ENCODE data around the gene PXDC1. TPM values are rescaled to one million over a fixed set of nuclear protein-coding genes. Genes with fewer than 3 reads are reported as not detected.

Gene PXDC1
- total RNA-seq, 1 donor from 2014 or later = 0.30 TPM

DNA sequence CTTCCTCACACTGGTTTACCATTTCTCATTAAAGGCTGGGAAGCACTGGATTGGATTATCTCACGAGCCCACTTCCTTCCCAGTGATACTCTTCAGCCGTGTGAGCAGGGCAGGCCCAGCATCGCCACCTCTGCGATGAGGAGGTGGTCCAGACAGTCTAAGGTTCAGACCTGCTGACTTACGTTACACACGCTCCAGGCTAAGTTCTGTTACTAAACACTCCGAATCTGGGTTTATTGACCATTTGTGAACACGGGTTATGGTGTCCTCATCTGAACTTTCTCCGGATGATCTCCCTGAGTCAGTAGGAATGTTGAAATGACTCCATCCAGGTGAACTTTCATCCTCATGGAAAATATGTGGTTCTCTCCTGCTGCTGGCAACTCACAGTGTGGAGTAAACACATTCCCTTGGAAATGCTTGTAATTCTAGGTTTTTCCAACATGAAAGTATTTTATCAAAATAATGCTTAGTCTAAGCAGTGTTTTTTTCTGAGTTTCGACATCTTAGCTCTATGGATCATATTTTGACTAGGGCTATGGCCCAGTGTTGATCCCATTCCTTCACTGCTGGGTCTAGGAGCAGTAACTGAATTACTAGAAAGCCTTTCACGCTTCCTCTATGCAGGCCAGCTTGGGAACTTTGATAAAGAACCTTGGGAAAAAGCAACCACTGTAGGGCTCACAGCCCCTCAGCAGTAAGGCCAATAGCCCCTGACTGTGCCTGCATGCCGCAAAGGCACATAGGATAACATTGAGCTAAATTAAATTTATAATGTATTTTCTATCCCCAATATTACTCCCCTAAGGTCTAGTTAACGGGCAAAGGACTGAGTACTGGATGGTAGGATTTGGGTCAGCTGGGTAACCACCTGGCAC is 37.7 kb upstream of the PXDC1 start:
- Mint-ChIP-seq H3K27ac (no peak overlapping the region), H3K4me1 (no peaks in the 10 kb centered on the region), H3K27me3 (no peaks in the 10 kb centered on the region), H3K4me3 (no peak overlapping the region), H3K36me3 (ENCODE audit: low read depth) (no peaks in the 10 kb centered on the region), H3K9me3 (no peaks in the 10 kb centered on the region)
- intact Hi-C loops (cut with micrococcal nuclease) = no loop called here
- DNase-seq = no peak

- no peak for DNase-seq
- H3K27ac Mint-ChIP-seq = no peak overlapping the region
- H3K9me3 Mint-ChIP-seq = no peaks in the 10 kb centered on the region
- H3K4me1 Mint-ChIP-seq = no peaks in the 10 kb centered on the region
- no peaks in the 10 kb centered on the region for H3K27me3 Mint-ChIP-seq
- H3K36me3 Mint-ChIP-seq (ENCODE audit: low read depth) = no peaks in the 10 kb centered on the region
- intact Hi-C loops (cut with micrococcal nuclease) = no loop called here
- H3K4me3 Mint-ChIP-seq = no peak overlapping the region
Observed at GRCh38 chr6:3788408-3789017, 37.0 kb upstream of the PXDC1 start.

- Mint-ChIP-seq H3K4me3 (no peak overlapping the region), H3K27ac (no peak overlapping the region), H3K27me3 (no peaks in the 10 kb centered on the region), H3K36me3 (ENCODE audit: low read depth) (no peaks in the 10 kb centered on the region), H3K4me1 (no peaks in the 10 kb centered on the region), H3K9me3 (no peaks in the 10 kb centered on the region)
- DNase-seq = no peak
- intact Hi-C loops (cut with micrococcal nuclease) = no loop called here
Observed at GRCh38 chr6:3786141-3786540, 34.6 kb upstream of the PXDC1 start.

GRCh38 chr6:3785745-3786098 is 34.2 kb upstream of the PXDC1 start:
- H3K4me3 Mint-ChIP-seq = no peak overlapping the region
- H3K27ac Mint-ChIP-seq = no peak overlapping the region
- no peak for DNase-seq

GRCh38 chr6:3784885-3785744 is 33.6 kb upstream of the PXDC1 start:
- no peak for DNase-seq
- Mint-ChIP-seq H3K27me3 (no peaks in the 10 kb centered on the region), H3K27ac (no peak overlapping the region), H3K9me3 (no peaks in the 10 kb centered on the region), H3K4me1 (no peaks in the 10 kb centered on the region), H3K4me3 (no peak overlapping the region), H3K36me3 (ENCODE audit: low read depth) (no peaks in the 10 kb centered on the region)
- intact Hi-C loops (cut with micrococcal nuclease) = no loop called here

More at GRCh38 chr6:3785745-3786098, 34.2 kb upstream of the PXDC1 start:
- no peaks in the 10 kb centered on the region for H3K36me3 Mint-ChIP-seq (ENCODE audit: low read depth)
- intact Hi-C loops (cut with micrococcal nuclease) = no loop called here
- no peaks in the 10 kb centered on the region for H3K4me1 Mint-ChIP-seq
- H3K9me3 Mint-ChIP-seq = no peaks in the 10 kb centered on the region
- H3K27me3 Mint-ChIP-seq = no peaks in the 10 kb centered on the region

DNA sequence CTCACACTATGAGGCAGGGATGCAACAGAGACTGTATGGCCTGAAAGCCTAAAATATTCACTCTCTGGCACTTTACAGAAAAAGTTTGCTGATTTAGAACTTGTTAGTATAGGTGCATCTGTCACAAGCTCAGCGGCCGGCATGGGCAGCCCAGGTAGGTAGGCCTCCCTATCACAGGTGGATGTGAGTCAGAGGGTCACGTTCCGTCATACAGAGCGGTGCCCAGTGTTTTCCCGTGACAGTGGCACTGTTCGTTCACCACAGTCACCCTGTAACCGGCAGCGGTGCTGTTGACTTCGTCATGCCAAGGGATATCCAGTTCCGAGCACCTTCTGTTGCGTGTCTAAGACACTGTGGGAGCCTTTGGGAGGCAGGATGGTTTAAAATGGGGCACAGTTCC is 32.9 kb upstream of the PXDC1 start:
- Mint-ChIP-seq H3K36me3 (ENCODE audit: low read depth) (no peaks in the 10 kb centered on the region), H3K9me3 (no peaks in the 10 kb centered on the region), H3K4me1 (no peaks in the 10 kb centered on the region), H3K4me3 (no peak overlapping the region), H3K27ac (no peak overlapping the region), H3K27me3 (no peaks in the 10 kb centered on the region)
- DNase-seq = no peak
- intact Hi-C loops (cut with micrococcal nuclease) = no loop called here

- Mint-ChIP-seq H3K36me3 (ENCODE audit: low read depth) (no peaks in the 10 kb centered on the region), H3K9me3 (no peaks in the 10 kb centered on the region), H3K4me1 (no peaks in the 10 kb centered on the region), H3K4me3 (no peak overlapping the region), H3K27ac (no peak overlapping the region), H3K27me3 (no peaks in the 10 kb centered on the region)
- no peak for DNase-seq
- intact Hi-C loops (cut with micrococcal nuclease) = no loop called here
Observed at GRCh38 chr6:3782876-3783832, 31.6 kb upstream of the PXDC1 start.

DNA sequence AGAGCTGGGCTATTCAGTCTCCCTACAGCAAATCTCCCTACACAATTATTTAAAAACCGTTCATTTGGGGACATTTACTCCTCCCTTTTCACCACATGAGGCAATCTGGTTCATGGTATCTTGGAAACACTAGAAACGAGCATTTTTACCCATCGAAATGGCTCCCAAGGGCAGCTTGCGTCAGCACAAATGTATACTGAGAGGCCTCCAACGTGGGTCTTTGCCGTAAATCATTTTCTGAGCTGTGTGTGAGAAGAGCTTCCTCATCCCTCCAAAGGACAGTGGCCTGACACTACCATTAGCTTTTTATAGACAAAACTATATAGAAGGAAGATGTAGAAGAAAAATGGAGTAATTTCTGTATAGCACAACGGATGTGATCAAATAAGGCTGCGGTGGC is 30.0 kb upstream of the PXDC1 start:
- no peaks in the 10 kb centered on the region for H3K9me3 Mint-ChIP-seq
- H3K27me3 Mint-ChIP-seq = no peaks in the 10 kb centered on the region
- no peak overlapping the region for H3K27ac Mint-ChIP-seq
- H3K36me3 Mint-ChIP-seq (ENCODE audit: low read depth) = no peaks in the 10 kb centered on the region
- intact Hi-C loops (cut with micrococcal nuclease) = no loop called here
- H3K4me3 Mint-ChIP-seq = no peak overlapping the region
- DNase-seq = no peak
- H3K4me1 Mint-ChIP-seq = no peaks in the 10 kb centered on the region

DNA sequence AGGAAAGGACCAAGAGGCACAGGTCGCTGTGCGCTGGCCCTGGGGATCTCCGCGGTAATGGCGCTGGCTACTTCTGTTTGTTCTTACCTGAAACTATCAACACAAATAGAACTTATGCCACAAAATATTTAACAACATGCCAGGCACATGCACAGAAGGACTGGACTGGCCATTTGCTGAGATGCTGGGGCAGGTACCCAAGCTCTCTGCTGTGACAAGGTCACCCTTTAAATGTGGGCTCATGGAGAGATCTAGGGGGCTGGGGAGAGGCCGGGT is 28.0 kb upstream of the PXDC1 start:
- Mint-ChIP-seq H3K27me3 (no peaks in the 10 kb centered on the region), H3K4me3 (no peak overlapping the region), H3K4me1 (no peaks in the 10 kb centered on the region), H3K36me3 (ENCODE audit: low read depth) (no peaks in the 10 kb centered on the region), H3K27ac (no peak overlapping the region), H3K9me3 (no peaks in the 10 kb centered on the region)
- intact Hi-C loops (cut with micrococcal nuclease) = no loop called here
- DNase-seq = no peak

DNA sequence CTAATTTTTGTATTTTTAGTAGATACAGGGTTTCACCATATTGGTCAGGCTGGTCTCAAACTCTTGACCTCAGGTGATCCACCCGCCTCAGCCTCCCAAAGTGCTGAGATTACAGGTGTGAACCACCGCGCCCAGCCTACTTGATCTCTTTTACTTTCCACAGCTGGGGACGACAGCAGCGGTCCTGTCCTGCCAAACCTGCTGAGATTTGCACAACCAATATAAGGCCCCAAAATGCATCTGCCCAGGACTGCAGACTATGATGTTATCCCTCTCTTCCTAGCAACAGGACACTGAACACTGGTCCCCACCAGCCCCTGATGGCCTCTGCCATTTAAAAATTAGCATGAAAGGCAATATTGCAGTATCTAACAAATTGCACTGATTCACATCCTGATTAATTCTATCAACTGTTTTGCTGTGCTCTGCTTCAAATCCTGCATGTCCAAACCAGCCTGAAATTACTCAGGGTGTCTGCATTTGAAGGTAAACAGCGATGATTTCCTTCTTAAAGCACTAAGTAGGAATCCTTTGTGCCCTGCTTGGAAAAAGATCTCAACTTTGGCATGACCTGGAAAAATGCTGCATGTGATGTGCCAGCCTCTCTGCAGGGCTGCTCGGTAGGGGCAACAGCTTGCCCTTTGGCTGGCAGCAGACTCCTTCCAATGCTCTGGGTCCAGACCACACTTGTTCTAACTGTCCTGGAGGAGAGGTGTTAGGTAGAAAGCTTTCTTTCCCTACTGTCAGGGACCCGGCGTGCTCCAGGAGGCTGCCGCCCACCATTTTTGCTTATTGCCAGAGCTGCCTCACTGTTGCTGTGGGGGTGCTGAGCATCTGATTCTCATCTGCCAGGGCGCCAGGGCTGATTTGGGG is 27.4 kb upstream of the PXDC1 start:
- no peaks in the 10 kb centered on the region for H3K4me1 Mint-ChIP-seq
- no peak for DNase-seq
- intact Hi-C loops (cut with micrococcal nuclease) = no loop called here
- no peak overlapping the region for H3K27ac Mint-ChIP-seq
- H3K4me3 Mint-ChIP-seq = no peak overlapping the region
- no peaks in the 10 kb centered on the region for H3K36me3 Mint-ChIP-seq (ENCODE audit: low read depth)
- no peaks in the 10 kb centered on the region for H3K27me3 Mint-ChIP-seq
- H3K9me3 Mint-ChIP-seq = no peaks in the 10 kb centered on the region

DNA sequence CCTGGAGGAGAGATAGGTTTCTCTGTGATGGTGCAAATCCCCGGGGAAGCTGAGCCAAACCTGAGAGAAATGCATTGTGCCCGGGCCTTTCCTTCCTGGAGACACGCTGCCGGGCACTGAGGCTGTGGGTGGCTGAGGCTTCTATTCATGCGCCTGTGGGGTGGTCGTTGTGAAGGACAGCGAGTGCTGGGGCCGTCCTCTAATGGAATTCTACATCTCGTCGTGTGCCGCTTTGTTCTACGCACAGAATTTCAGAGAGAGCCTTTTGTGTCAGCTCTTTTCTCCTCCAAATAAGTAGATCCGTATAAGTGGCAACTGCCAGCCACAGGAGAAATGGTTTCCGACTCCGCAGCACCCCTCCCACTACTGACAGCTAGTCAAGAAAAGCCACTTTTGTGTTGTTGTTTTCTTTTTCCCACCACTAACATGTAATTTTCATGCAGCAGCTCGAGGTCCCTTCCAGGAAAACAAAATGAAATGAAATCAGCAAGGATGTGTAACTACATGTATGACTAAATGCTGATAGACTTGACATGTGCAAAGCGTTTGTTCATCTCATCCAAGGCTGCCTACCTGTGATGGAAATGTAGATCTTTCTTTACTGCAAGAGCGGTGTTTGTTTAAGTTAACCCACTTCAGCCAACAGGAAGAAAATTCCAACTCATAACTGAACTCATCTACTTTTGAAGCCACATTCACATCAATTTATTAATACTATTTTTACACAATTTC is 26.4 kb upstream of the PXDC1 start:
- intact Hi-C loops (cut with micrococcal nuclease) = no loop called here
- H3K27ac Mint-ChIP-seq = no peak overlapping the region
- H3K9me3 Mint-ChIP-seq = no peaks in the 10 kb centered on the region
- H3K36me3 Mint-ChIP-seq (ENCODE audit: low read depth) = no peaks in the 10 kb centered on the region
- no peak overlapping the region for H3K4me3 Mint-ChIP-seq
- DNase-seq = no peak
- H3K4me1 Mint-ChIP-seq = no peaks in the 10 kb centered on the region
- H3K27me3 Mint-ChIP-seq = no peaks in the 10 kb centered on the region

DNA sequence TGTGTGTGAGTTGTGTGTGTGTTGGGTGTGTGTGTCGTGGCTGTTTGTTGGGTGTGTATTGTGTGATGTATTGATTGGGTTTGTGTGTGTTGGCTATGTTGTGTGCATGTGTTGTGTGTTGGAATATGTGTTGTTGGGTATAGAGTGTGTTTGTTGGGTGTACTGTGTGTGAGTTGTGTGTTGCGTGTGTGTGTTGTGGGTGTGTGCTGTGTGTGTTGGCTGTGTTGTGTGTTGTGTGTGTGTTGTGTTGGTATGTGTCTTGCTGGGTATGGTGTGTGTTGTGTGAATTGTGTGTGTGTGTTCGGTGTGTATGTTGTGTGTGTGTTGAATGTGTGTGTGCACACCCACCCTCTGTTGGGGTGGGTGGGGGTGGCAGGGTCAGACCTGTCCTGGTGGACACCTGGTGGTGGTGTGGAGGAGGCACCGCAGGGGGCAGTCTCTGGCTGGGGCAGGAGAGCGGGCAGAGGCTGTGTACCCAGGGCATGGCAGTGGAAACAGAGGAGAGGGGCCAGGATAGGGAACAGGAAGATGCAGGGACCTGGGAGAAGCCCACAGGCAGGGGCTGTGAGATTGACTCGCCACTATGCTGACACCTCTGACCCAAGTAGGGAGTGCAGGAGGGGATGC is 25.5 kb upstream of the PXDC1 start:
- no peak overlapping the region for H3K4me3 Mint-ChIP-seq
- H3K9me3 Mint-ChIP-seq = no peaks in the 10 kb centered on the region
- H3K27ac Mint-ChIP-seq = no peak overlapping the region
- intact Hi-C loops (cut with micrococcal nuclease) = no loop called here
- H3K4me1 Mint-ChIP-seq = no peaks in the 10 kb centered on the region
- no peak for DNase-seq
- no peaks in the 10 kb centered on the region for H3K27me3 Mint-ChIP-seq
- no peaks in the 10 kb centered on the region for H3K36me3 Mint-ChIP-seq (ENCODE audit: low read depth)

Data from activated CD4-positive, alpha-beta T cell treated with anti-CD3 and anti-CD28 coated beads, Interleukin-2, amount 10 ng/mL, durations not matched to agents 24 days and 14 days (primary cell).